Measurements from ENCODE around the gene LRRC25. TPM values are rescaled to one million over a fixed set of nuclear protein-coding genes. Genes with fewer than 3 reads are reported as not detected.

The LRRC25 gene
- total RNA-seq, 1 experiment from 2014 or later: 0.12 TPM

DNA sequence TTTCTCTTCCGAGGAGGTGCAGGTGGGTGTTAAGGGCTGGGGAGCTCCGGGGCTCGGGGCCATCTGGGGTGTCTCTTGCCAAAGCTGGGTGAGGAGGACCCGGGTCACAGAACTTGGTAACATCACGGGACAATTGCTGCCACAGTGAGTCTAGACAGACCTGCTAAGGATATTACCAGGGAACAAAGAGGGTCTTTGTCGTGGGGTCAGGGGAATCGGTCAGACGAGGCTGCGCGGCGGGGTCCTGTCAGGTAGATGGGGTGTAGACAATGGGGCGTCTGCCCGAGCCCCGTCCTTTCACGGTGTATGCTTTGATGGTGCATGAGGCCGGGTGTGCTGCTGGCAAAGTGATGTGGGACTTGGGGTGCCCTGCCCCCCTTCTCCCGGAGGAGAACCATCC, 49.3 kb downstream of the LRRC25 start:
- Histone ChIP-seq H3K79me2 (ENCODE audit: insufficient read depth, low read length) (no peaks in the 10 kb centered on the region), H3K4me1 (ENCODE audit: control insufficient read depth in 1 of 2, insufficient read depth in 2 of 2, low read length in 2 of 2) (peaks cover 26 to 40% of the 10 kb centered on the region in 2 experiments), H3K27ac (ENCODE audit: low read depth, low read length) (no peak overlapping the region), H3K27me3 (ENCODE audit: insufficient read depth, low read length) (no peaks in the 10 kb centered on the region), H4K20me1 (ENCODE audit: insufficient read depth) (no peaks in the 10 kb centered on the region), H3K36me3 (ENCODE audit: control insufficient read depth in 1 of 2, insufficient read depth in 2 of 2, low read length in 2 of 2) (no peaks in the 10 kb centered on the region; a peak in 2 of 4 replicates), H3K4me3 (replicated peaks in 1 of 2; ENCODE audit: low read depth in 1 of 2, low read length in 2 of 2) (no peak overlapping the region), H3K4me2 (ENCODE audit: low read length) (no peak overlapping the region), H2AFZ (ENCODE audit: low read depth, low read length, poor library complexity, severe bottlenecking) (no peak overlapping the region), H3K9ac (ENCODE audit: low read length) (no peak overlapping the region), H3K9me2 (ENCODE audit: insufficient read depth) (no peaks in the 10 kb centered on the region), H3K9me3 (ENCODE audit: control insufficient read depth in 1 of 2, insufficient read depth in 1 of 2, low read depth in 1 of 2, low read length in 2 of 2) (no peaks in the 10 kb centered on the region)
- intact Hi-C loops (cut with micrococcal nuclease): loop anchor here (2.0 kb wide), 1 partner anchor 39 kb away; the partner anchor contains the start of gene GDF15
- DNase-seq (ENCODE audit: low read depth, low spot score) (no peak), ATAC-seq (no peak)
- no TSS peak for BruUV-seq (replicated peaks)
- CTCF ChIA-PET: interaction anchor here (1.4 kb wide), 2 partner anchors 9 to 66 kb away, joined by 3 to 4 read pairs; no protein-coding TSS in a partner anchor
- POLR2A ChIA-PET: interaction anchor here (1.6 to 1.7 kb wide), 2 partner anchors 32 to 42 kb away, joined by 3 to 10 read pairs; no protein-coding TSS in a partner anchor
- TF ChIP-seq, protein P1, sequence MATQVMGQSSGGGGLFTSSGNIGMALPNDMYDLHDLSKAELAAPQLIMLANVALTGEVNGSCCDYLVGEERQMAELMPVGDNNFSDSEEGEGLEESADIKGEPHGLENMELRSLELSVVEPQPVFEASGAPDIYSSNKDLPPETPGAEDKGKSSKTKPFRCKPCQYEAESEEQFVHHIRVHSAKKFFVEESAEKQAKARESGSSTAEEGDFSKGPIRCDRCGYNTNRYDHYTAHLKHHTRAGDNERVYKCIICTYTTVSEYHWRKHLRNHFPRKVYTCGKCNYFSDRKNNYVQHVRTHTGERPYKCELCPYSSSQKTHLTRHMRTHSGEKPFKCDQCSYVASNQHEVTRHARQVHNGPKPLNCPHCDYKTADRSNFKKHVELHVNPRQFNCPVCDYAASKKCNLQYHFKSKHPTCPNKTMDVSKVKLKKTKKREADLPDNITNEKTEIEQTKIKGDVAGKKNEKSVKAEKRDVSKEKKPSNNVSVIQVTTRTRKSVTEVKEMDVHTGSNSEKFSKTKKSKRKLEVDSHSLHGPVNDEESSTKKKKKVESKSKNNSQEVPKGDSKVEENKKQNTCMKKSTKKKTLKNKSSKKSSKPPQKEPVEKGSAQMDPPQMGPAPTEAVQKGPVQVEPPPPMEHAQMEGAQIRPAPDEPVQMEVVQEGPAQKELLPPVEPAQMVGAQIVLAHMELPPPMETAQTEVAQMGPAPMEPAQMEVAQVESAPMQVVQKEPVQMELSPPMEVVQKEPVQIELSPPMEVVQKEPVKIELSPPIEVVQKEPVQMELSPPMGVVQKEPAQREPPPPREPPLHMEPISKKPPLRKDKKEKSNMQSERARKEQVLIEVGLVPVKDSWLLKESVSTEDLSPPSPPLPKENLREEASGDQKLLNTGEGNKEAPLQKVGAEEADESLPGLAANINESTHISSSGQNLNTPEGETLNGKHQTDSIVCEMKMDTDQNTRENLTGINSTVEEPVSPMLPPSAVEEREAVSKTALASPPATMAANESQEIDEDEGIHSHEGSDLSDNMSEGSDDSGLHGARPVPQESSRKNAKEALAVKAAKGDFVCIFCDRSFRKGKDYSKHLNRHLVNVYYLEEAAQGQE (IDR thresholded peaks at IDR 0.05; ENCODE audit: low read depth): no peak
- RAD21 ChIA-PET (ENCODE audit: low non-redundant PET in 1 of 2, low total read pairs in 2 of 2, uncharacterized antibody in 2 of 2, unreplicated experiment in 2 of 2): no interaction called here

DNA sequence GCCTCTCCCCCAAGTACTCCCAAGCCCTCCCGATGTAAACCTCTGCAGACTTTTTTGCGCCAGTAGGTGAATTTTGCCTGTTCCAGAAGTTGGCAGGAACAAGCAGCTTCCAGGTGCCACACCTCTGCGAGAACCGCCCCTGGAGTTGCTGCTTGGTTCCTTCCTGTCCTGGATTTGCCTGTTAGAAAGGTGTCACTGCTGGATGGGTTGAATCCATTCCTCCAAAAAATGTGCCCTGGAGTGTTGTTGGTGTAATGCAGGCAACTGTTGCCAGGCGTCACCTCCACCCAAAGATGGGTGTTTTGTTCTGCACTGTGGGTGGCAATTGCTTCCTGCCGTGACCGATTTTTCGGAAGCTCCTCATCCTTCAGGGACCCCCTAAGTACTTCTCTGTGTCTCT, 51.3 kb downstream of the LRRC25 start:
- peaks cover 28 to 60% of the 10 kb centered on the region in 2 experiments for H3K4me1 ChIP-seq (ENCODE audit: control insufficient read depth in 1 of 2, insufficient read depth in 2 of 2, low read length in 2 of 2)
- H3K79me2 ChIP-seq (ENCODE audit: insufficient read depth, low read length): no peaks in the 10 kb centered on the region
- BruUV-seq (replicated peaks): no TSS peak
- H3K27me3 ChIP-seq (ENCODE audit: insufficient read depth, low read length): no peaks in the 10 kb centered on the region
- ATAC-seq (peak; percentile 53), DNase-seq (ENCODE audit: low read depth, low spot score) (no peak)
- no peaks in the 10 kb centered on the region for H3K9me3 ChIP-seq (ENCODE audit: control insufficient read depth in 1 of 2, insufficient read depth in 1 of 2, low read depth in 1 of 2, low read length in 2 of 2)
- ChIA-PET CTCF (interaction anchor here (1.1 kb wide), 1 partner anchor 67 kb away, joined by 4 read pairs; no protein-coding TSS in a partner anchor), RAD21 (ENCODE audit: low non-redundant PET in 1 of 2, low total read pairs in 2 of 2, uncharacterized antibody in 2 of 2, unreplicated experiment in 2 of 2) (interaction anchor here in 1 of 2 experiments (0.7 kb wide), 1 partner anchor 138 kb away, joined by 5 read pairs; no protein-coding TSS in a partner anchor), POLR2A (interaction anchor here (1.2 to 1.6 kb wide), 3 partner anchors 8 to 68 kb away, joined by 3 read pairs; partner anchors contain the start of gene GDF15)
- intact Hi-C loops (cut with micrococcal nuclease): no loop called here
- H4K20me1 ChIP-seq (ENCODE audit: insufficient read depth): no peaks in the 10 kb centered on the region
- no peaks in the 10 kb centered on the region; a peak in 2 of 4 replicates for H3K36me3 ChIP-seq (ENCODE audit: control insufficient read depth in 1 of 2, insufficient read depth in 2 of 2, low read length in 2 of 2)
- H3K4me3 ChIP-seq (replicated peaks in 1 of 2; ENCODE audit: low read depth in 1 of 2, low read length in 2 of 2): no peak overlapping the region
- no peaks in the 10 kb centered on the region for H3K9me2 ChIP-seq (ENCODE audit: insufficient read depth)
- H3K27ac ChIP-seq (ENCODE audit: low read depth, low read length): no peak overlapping the region
- no peak for TF ChIP-seq FOSL1 (IDR thresholded peaks at IDR 0.05; ENCODE audit: low read depth)
- TF ChIP-seq RAD21 (IDR thresholded peaks at IDR 0.05; ENCODE audit: low read depth): no peak
- TF ChIP-seq TCF7L2 (IDR thresholded peaks at IDR 0.05; ENCODE audit: borderline replicate concordance, extremely low read depth, insufficient read depth, insufficient read length): no peak
- TF ChIP-seq POLR2AphosphoS5 (IDR thresholded peaks at IDR 0.05; ENCODE audit: low read depth, low read length): no peak
- TF ChIP-seq CEBPB (IDR thresholded peaks at IDR 0.05; ENCODE audit: low read depth): no peak
- TF ChIP-seq, protein P2, sequence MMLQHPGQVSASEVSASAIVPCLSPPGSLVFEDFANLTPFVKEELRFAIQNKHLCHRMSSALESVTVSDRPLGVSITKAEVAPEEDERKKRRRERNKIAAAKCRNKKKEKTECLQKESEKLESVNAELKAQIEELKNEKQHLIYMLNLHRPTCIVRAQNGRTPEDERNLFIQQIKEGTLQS (IDR thresholded peaks at IDR 0.05): no peak
- no peak for TF ChIP-seq JUND (IDR thresholded peaks at IDR 0.05)
- TF ChIP-seq ELF1 (IDR thresholded peaks at IDR 0.05; ENCODE audit: borderline replicate concordance, low read depth): no peak
- no peak for TF ChIP-seq SP1 (IDR thresholded peaks at IDR 0.05; ENCODE audit: low read depth)
- TF ChIP-seq, protein P3, sequence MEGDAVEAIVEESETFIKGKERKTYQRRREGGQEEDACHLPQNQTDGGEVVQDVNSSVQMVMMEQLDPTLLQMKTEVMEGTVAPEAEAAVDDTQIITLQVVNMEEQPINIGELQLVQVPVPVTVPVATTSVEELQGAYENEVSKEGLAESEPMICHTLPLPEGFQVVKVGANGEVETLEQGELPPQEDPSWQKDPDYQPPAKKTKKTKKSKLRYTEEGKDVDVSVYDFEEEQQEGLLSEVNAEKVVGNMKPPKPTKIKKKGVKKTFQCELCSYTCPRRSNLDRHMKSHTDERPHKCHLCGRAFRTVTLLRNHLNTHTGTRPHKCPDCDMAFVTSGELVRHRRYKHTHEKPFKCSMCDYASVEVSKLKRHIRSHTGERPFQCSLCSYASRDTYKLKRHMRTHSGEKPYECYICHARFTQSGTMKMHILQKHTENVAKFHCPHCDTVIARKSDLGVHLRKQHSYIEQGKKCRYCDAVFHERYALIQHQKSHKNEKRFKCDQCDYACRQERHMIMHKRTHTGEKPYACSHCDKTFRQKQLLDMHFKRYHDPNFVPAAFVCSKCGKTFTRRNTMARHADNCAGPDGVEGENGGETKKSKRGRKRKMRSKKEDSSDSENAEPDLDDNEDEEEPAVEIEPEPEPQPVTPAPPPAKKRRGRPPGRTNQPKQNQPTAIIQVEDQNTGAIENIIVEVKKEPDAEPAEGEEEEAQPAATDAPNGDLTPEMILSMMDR (IDR thresholded peaks at IDR 0.05 in 2 of 3, conservative IDR thresholded peaks at IDR 0.05 in 1 of 3; ENCODE audit: borderline replicate concordance in 1 of 3, insufficient read depth in 1 of 3, low read depth in 2 of 3, low read length in 2 of 3): no peak
- TF ChIP-seq SIN3A (IDR thresholded peaks at IDR 0.05; ENCODE audit: low read depth): no peak
- TF ChIP-seq EGR1 (IDR thresholded peaks at IDR 0.05; ENCODE audit: low read depth): no peak
- H3K9ac ChIP-seq (ENCODE audit: low read length): 0 out of 2 replicates have a peak overlapping the region, but pooled peaks have one; percentile 17
- peak overlapping the region; percentile 59 for H3K4me2 ChIP-seq (ENCODE audit: low read length)
- no peak overlapping the region for H2AFZ ChIP-seq (ENCODE audit: low read depth, low read length, poor library complexity, severe bottlenecking)
